ENCODE results near the gene ABHD3. TPM values are rescaled to one million over a fixed set of nuclear protein-coding genes. Genes with fewer than 3 reads are reported as not detected.
A peak's percentile ranks its signal among the peaks of the same experiment; 100 is the strongest.
"Not testable (repeated sequence)": the region's sequence is repeated elsewhere in the genome, so short reads cannot be mapped to it uniquely, and the experiment has no call there.

The ABHD3 gene
- total RNA-seq (2014; rRNA removed; shearing (Covaris generic)), result 3.8 and 5.1 TPM in 2 replicates
- 6.5 and 8.1 TPM in 2 replicates for polyA plus RNA-seq (2015; cell fraction: cytosol; rRNA removed)
- polyA plus RNA-seq (2015; cell fraction: nucleus; rRNA removed), result 33.7 and 37.6 TPM in 2 replicates

- DNase-seq (ENCODE audit: low read depth), result peak; percentile 83
Measured at GRCh38 chr18:21704603-21705364, at the start of gene ABHD3. Gene ABHD3, minus strand, starts transcription at chr18:21704774. Its CDS starts 109 bp downstream, at chr18:21704665.

GRCh38 chr18:21747764-21748693 lies 43.5 kb upstream of the ABHD3 start:
- DNase-seq (ENCODE audit: low read depth), result no peak

GRCh38 chr18:21747268-21747667 lies 42.7 kb upstream of the ABHD3 start:
- DNase-seq (ENCODE audit: low read depth), result no peak

GRCh38 chr18:21745231-21745630 lies 40.7 kb upstream of the ABHD3 start:
- DNase-seq (ENCODE audit: low read depth), result no peak

- no peak for DNase-seq (ENCODE audit: low read depth)
Measured at GRCh38 chr18:21743166-21743832, 38.7 kb upstream of the ABHD3 start.

GRCh38 chr18:21742315-21742687 lies 37.7 kb upstream of the ABHD3 start:
- DNase-seq (ENCODE audit: low read depth), result no peak

- peak; percentile 29 for DNase-seq (ENCODE audit: low read depth)
Measured at GRCh38 chr18:21741562-21742314, 37.2 kb upstream of the ABHD3 start.

GRCh38 chr18:21741312-21741561 lies 36.7 kb upstream of the ABHD3 start:
- no peak for DNase-seq (ENCODE audit: low read depth)

- DNase-seq (ENCODE audit: low read depth), result peak; percentile 96
Measured at GRCh38 chr18:21740538-21741311, 36.2 kb upstream of the ABHD3 start, which contains the start of gene MIB1. Gene MIB1, plus strand, starts transcription at chr18:21740792. Its CDS starts 792 bp downstream, at chr18:21741584.

- no peak for DNase-seq (ENCODE audit: low read depth)
Measured at GRCh38 chr18:21739604-21740537, 35.3 kb upstream of the ABHD3 start.

GRCh38 chr18:21736926-21737325 lies 32.4 kb upstream of the ABHD3 start:
- DNase-seq (ENCODE audit: low read depth), result not testable (repeated sequence)

- DNase-seq (ENCODE audit: low read depth), result peak; percentile 40
Measured at GRCh38 chr18:21735452-21736015, 31.0 kb upstream of the ABHD3 start.

GRCh38 chr18:21733011-21733410 lies 28.4 kb upstream of the ABHD3 start:
- DNase-seq (ENCODE audit: low read depth), result no peak

- DNase-seq (ENCODE audit: low read depth), result no peak
Measured at GRCh38 chr18:21727702-21728101, 23.1 kb upstream of the ABHD3 start.

- DNase-seq (ENCODE audit: low read depth), result no peak
Measured at GRCh38 chr18:21725201-21725600, 20.6 kb upstream of the ABHD3 start.

- no peak for DNase-seq (ENCODE audit: low read depth)
Measured at GRCh38 chr18:21722687-21723086, 18.1 kb upstream of the ABHD3 start.

GRCh38 chr18:21714474-21714873 lies 9.9 kb upstream of the ABHD3 start:
- DNase-seq (ENCODE audit: low read depth), result no peak

GRCh38 chr18:21707130-21707529 lies 2.6 kb upstream of the ABHD3 start:
- not testable (repeated sequence) for DNase-seq (ENCODE audit: low read depth)
